ENCODE results near the gene BCAM.
"Not testable (repeated sequence)": the region's sequence is repeated elsewhere in the genome, so short reads cannot be mapped to it uniquely, and the experiment has no call there.

BCAM gene, protein sequence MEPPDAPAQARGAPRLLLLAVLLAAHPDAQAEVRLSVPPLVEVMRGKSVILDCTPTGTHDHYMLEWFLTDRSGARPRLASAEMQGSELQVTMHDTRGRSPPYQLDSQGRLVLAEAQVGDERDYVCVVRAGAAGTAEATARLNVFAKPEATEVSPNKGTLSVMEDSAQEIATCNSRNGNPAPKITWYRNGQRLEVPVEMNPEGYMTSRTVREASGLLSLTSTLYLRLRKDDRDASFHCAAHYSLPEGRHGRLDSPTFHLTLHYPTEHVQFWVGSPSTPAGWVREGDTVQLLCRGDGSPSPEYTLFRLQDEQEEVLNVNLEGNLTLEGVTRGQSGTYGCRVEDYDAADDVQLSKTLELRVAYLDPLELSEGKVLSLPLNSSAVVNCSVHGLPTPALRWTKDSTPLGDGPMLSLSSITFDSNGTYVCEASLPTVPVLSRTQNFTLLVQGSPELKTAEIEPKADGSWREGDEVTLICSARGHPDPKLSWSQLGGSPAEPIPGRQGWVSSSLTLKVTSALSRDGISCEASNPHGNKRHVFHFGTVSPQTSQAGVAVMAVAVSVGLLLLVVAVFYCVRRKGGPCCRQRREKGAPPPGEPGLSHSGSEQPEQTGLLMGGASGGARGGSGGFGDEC

GRCh38 chr19:44808463-44809371 is at the start of gene BCAM:
Gene BCAM, plus strand, starts transcription at chr19:44809103. Its CDS starts 22 bp downstream, at chr19:44809125.
- H3K4me1 ChIP-seq (ENCODE audit: insufficient read depth, low read length), result peaks cover 35% of the 10 kb centered on the region
- peaks cover 3% of the 10 kb centered on the region; the same call in 1 of the 2 replicates for H3K9me3 ChIP-seq (ENCODE audit: control insufficient read depth, insufficient read depth, low read length)
- H3K36me3 ChIP-seq (ENCODE audit: insufficient read depth, low read length), result 0 out of 2 replicates have a peak, but pooled peaks cover 3% of the 10 kb centered on the region
- peak within 1 kb of the TSS; percentile 97 for H3K9ac ChIP-seq (ENCODE audit: low read depth, low read length)

GRCh38 chr19:44762038-44762437 is 46.9 kb upstream of the BCAM start:
- Histone ChIP-seq H3K9ac (ENCODE audit: low read depth, low read length) (no peak overlapping the region), H3K36me3 (ENCODE audit: insufficient read depth, low read length) (no peaks in the 10 kb centered on the region), H3K4me1 (ENCODE audit: insufficient read depth, low read length) (no peaks in the 10 kb centered on the region; the same call in 1 of the 2 replicates), H3K9me3 (ENCODE audit: control insufficient read depth, insufficient read depth, low read length) (no peaks in the 10 kb centered on the region)

GRCh38 chr19:44765033-44765948 is 43.6 kb upstream of the BCAM start:
- H3K9ac ChIP-seq (ENCODE audit: low read depth, low read length), result no peak overlapping the region
- no peaks in the 10 kb centered on the region for H3K36me3 ChIP-seq (ENCODE audit: insufficient read depth, low read length)
- H3K4me1 ChIP-seq (ENCODE audit: insufficient read depth, low read length), result no peaks in the 10 kb centered on the region
- H3K9me3 ChIP-seq (ENCODE audit: control insufficient read depth, insufficient read depth, low read length), result peaks cover 7% of the 10 kb centered on the region; the same call in 1 of the 2 replicates

DNA sequence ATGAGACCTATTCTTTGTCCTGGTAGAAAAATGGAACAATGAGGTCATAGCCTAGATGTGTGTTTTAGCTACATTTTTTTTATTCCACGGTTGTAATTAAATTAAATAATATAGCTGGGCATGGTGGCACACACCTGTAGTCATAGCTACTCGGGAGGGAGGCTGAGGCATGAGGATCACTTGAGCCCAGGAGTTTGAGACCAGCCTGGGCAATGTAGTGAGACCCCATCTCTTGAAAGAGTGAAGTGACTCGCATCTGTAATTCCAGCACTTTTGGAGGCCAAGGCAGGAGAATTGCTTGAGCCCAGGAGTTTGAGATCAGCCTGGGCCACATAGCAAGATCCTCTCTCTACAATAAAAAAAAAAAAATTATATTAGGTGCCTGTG is 43.0 kb upstream of the BCAM start:
- H3K9ac ChIP-seq (ENCODE audit: low read depth, low read length), result no peak overlapping the region
- H3K9me3 ChIP-seq (ENCODE audit: control insufficient read depth, insufficient read depth, low read length), result peaks cover 7% of the 10 kb centered on the region; the same call in 1 of the 2 replicates
- no peaks in the 10 kb centered on the region for H3K4me1 ChIP-seq (ENCODE audit: insufficient read depth, low read length)
- no peaks in the 10 kb centered on the region for H3K36me3 ChIP-seq (ENCODE audit: insufficient read depth, low read length)

- no peak overlapping the region for H3K9ac ChIP-seq (ENCODE audit: low read depth, low read length)
- H3K4me1 ChIP-seq (ENCODE audit: insufficient read depth, low read length), result no peaks in the 10 kb centered on the region
- H3K36me3 ChIP-seq (ENCODE audit: insufficient read depth, low read length), result no peaks in the 10 kb centered on the region
- H3K9me3 ChIP-seq (ENCODE audit: control insufficient read depth, insufficient read depth, low read length), result peaks cover 7% of the 10 kb centered on the region; the same call in 1 of the 2 replicates
These were observed 41.4 kb upstream of the BCAM start for GRCh38 chr19:44767295-44768180.

GRCh38 chr19:44770550-44771257 is 38.2 kb upstream of the BCAM start:
- H3K9ac ChIP-seq (ENCODE audit: low read depth, low read length), result 0 out of 2 replicates have a peak overlapping the region, but pooled peaks have one; percentile 22

GRCh38 chr19:44772144-44772543 is 36.8 kb upstream of the BCAM start:
- H3K36me3 ChIP-seq (ENCODE audit: insufficient read depth, low read length); H3K9me3 ChIP-seq (ENCODE audit: control insufficient read depth, insufficient read depth, low read length); H3K9ac ChIP-seq (ENCODE audit: low read depth, low read length); H3K4me1 ChIP-seq (ENCODE audit: insufficient read depth, low read length): not testable (repeated sequence)

More at GRCh38 chr19:44770550-44771257, 38.2 kb upstream of the BCAM start:
- H3K4me1 ChIP-seq (ENCODE audit: insufficient read depth, low read length), result no peaks in the 10 kb centered on the region
- H3K9me3 ChIP-seq (ENCODE audit: control insufficient read depth, insufficient read depth, low read length), result peaks cover 7% of the 10 kb centered on the region; the same call in 1 of the 2 replicates
- no peaks in the 10 kb centered on the region for H3K36me3 ChIP-seq (ENCODE audit: insufficient read depth, low read length)

GRCh38 chr19:44772959-44773358 is 35.9 kb upstream of the BCAM start:
- no peaks in the 10 kb centered on the region for H3K36me3 ChIP-seq (ENCODE audit: insufficient read depth, low read length)
- H3K9me3 ChIP-seq (ENCODE audit: control insufficient read depth, insufficient read depth, low read length), result peaks cover 7% of the 10 kb centered on the region; the same call in 1 of the 2 replicates
- no peak overlapping the region for H3K9ac ChIP-seq (ENCODE audit: low read depth, low read length)
- H3K4me1 ChIP-seq (ENCODE audit: insufficient read depth, low read length), result no peaks in the 10 kb centered on the region; the same call in 1 of the 2 replicates

GRCh38 chr19:44775676-44776240 is 33.1 kb upstream of the BCAM start:
- H3K4me1 ChIP-seq (ENCODE audit: insufficient read depth, low read length), result no peaks in the 10 kb centered on the region; the same call in 1 of the 2 replicates
- no peaks in the 10 kb centered on the region for H3K36me3 ChIP-seq (ENCODE audit: insufficient read depth, low read length)
- no peaks in the 10 kb centered on the region for H3K9me3 ChIP-seq (ENCODE audit: control insufficient read depth, insufficient read depth, low read length)
- H3K9ac ChIP-seq (ENCODE audit: low read depth, low read length), result no peak overlapping the region

- Histone ChIP-seq H3K36me3 (ENCODE audit: insufficient read depth, low read length) (no peaks in the 10 kb centered on the region), H3K9ac (ENCODE audit: low read depth, low read length) (no peak overlapping the region), H3K9me3 (ENCODE audit: control insufficient read depth, insufficient read depth, low read length) (no peaks in the 10 kb centered on the region), H3K4me1 (ENCODE audit: insufficient read depth, low read length) (no peaks in the 10 kb centered on the region; the same call in 1 of the 2 replicates)
These were observed 32.4 kb upstream of the BCAM start for GRCh38 chr19:44776402-44777096.

DNA sequence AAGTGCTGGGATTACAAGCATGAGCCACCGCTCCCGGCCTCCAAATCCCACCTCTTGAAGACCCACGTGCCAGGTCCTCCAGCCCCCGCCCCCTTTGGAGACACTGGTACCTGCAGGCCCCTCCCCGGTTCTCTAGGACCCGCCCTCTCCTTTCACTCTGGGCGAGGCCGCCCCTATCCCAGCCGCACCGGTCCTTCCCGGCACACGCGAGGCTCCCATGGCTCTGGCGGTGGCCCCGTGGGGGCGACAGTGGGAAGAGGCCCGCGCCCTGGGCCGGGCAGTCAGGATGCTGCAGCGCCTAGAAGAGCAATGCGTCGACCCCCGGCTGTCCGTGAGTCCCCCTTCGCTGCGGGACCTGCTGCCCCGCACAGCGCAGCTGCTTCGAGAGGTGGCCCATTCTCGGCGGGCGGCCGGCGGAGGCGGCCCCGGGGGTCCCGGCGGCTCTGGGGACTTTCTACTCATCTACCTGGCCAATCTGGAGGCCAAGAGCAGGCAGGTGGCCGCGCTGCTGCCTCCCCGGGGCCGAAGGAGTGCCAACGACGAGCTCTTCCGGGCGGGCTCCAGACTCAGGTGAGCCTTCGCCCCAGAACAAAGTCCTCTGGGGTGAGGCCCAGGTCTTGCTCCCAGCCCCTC is 31.1 kb upstream of the BCAM start, which contains the start of gene CBLC:
Gene CBLC (plus strand): TSS at position 176 of the 633 bp plus-strand sequence. CDS start 42 bp downstream, at position 218.
- H3K4me1 ChIP-seq (ENCODE audit: insufficient read depth, low read length), result no peaks in the 10 kb centered on the region; the same call in 1 of the 2 replicates
- peak within 1 kb of the TSS; percentile 62 for H3K9ac ChIP-seq (ENCODE audit: low read depth, low read length)
- H3K9me3 ChIP-seq (ENCODE audit: control insufficient read depth, insufficient read depth, low read length), result no peaks in the 10 kb centered on the region
- no peaks in the 10 kb centered on the region for H3K36me3 ChIP-seq (ENCODE audit: insufficient read depth, low read length)

All from ES-I3 (cell line).